Epithelial cell of esophagus (primary cell): ENCODE data around the gene ARID1B.

ENCODE experiments used
- DNase-seq: peaks from one replicate; pipeline ENCODE4 v3.0.0; 2010; ENCODE audit warnings: low read depth
- H3K4me3 ChIP-seq: 2 replicates; pipeline ENCODE4 v1.5.1; 2011; ENCODE audit warnings: mild to moderate bottlenecking, low read length, control low read depth
- TF ChIP-seq, protein P1 (sequence below): IDR thresholded peaks from 2 replicates; pipeline ENCODE4 v1.5.1; 2011; ENCODE audit warnings: low read depth, mild to moderate bottlenecking, low read length, control low read depth, inconsistent platforms; ENCODE audit not compliant: insufficient read depth; ENCODE audit errors: missing control alignments

The ARID1B gene

DNA sequence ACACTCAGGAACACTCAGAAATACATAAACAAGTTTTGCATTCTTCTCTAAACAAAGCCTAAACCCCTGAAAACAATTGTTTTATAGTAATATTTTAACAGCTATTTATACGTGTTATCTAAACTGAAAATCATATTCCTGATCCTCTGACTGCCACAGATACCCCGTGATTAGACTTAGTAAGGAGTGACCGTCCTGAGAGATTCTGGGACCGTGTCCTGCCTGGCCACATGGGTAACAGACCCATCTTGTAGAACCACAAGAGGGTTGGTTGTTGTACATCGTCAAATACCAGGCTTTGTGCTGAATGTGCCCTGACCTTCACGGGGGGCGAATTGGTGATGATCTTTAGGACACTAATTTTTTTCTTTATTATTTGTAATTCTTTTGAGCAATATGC lies 331.7 kb downstream of the ARID1B start:
- TF ChIP-seq, protein P1, sequence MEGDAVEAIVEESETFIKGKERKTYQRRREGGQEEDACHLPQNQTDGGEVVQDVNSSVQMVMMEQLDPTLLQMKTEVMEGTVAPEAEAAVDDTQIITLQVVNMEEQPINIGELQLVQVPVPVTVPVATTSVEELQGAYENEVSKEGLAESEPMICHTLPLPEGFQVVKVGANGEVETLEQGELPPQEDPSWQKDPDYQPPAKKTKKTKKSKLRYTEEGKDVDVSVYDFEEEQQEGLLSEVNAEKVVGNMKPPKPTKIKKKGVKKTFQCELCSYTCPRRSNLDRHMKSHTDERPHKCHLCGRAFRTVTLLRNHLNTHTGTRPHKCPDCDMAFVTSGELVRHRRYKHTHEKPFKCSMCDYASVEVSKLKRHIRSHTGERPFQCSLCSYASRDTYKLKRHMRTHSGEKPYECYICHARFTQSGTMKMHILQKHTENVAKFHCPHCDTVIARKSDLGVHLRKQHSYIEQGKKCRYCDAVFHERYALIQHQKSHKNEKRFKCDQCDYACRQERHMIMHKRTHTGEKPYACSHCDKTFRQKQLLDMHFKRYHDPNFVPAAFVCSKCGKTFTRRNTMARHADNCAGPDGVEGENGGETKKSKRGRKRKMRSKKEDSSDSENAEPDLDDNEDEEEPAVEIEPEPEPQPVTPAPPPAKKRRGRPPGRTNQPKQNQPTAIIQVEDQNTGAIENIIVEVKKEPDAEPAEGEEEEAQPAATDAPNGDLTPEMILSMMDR: no peak
- H3K4me3 ChIP-seq: no peak overlapping the region
- DNase-seq: no peak

DNA sequence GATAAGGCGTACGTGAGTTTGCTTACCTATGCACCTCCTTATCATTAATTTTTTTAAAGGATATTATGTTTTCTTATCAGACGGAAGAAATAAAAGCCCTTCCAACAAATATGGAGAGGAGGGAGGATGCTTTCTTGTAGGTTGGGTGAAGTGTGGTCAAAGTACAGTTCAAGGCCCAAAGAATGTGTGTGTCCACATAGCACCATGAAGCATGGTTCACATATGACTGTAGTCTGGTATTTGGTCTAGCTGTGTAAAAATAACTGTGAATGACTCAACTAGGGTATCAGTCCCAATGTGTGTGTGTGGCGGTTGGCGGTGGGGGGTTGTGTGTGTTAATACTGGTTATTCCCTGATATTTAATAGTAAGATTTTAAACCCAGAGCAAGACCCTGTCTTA lies 333.4 kb downstream of the ARID1B start:
- no peak for DNase-seq
- TF ChIP-seq, protein P1: no peak

DNA sequence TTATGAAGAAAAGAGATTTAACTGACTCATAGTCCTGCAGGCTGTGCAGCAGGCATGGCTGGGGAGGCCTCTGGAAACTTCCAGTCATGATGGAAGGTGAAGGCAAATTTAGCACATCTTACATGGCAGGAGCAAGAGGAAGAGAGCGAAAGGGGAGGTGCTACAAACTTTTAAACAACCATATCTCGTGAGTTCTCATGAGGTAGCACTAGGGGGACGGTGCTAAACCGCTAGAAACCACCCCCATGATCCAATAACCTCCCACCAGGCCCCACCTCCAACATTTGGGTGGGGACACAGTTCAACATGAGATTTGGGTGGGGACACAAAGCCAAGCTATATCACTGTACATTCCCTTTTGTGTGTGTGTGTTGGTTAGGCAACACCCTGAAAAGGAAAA lies 336.2 kb downstream of the ARID1B start:
- no peak for DNase-seq
- TF ChIP-seq, protein P1: no peak
- no peak overlapping the region for H3K4me3 ChIP-seq

More for the DNA sequence above, 333.4 kb downstream of the ARID1B start:
- H3K4me3 ChIP-seq: no peak overlapping the region

DNA sequence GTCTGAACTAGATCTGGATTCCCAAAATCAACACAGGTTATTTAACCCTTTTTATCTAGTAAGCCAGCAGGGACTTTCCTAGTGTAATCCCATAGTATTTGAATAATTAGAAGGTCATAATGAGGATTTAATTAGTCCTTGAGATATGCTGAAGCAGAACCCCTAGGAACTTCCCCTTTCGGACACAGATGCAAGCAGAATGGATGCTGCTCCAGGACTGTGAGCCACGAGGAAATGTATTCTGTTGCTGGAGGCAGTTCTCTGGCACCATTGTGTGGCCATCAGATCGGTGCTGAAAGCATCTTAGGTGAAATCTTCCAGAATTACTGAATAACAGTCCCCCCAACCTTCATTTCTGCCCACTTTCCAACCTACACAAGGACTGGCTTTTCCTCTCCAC lies 339.2 kb downstream of the ARID1B start:
- TF ChIP-seq, protein P1: no peak
- no peak for DNase-seq
- no peak overlapping the region for H3K4me3 ChIP-seq

DNA sequence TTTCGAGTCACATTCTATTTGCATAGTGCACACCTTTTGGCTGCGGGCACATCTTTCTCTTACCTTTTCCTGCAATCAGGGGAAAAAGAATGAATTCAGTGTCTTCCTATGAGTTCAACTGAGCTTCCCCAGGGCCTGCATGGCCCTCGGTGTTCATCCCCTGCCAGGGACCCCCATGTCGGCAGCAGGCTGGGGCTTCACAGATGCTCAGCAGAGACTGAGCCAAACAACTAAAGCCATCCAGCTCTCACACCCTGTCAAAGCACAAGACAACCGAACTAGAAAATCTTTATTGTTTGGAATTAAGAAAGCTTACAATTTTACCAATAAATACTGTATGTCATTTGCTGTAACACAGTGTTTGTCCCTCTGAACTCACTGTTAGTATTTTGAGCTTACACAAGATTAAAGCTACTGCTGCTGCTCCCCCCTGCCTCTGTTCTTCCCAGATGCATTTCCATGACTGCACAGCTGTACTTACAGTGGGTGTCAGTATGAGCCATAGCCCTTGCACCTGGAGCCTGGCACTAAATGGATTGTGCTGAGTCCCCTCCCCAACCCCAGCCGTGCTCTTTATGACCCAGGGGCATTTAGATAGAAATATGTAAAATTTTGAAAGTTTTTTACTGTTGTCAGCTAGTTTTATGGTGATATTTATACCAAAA lies 340.4 kb downstream of the ARID1B start:
- H3K4me3 ChIP-seq: no peak overlapping the region
- DNase-seq: no peak
- TF ChIP-seq, protein P1: no peak

DNA sequence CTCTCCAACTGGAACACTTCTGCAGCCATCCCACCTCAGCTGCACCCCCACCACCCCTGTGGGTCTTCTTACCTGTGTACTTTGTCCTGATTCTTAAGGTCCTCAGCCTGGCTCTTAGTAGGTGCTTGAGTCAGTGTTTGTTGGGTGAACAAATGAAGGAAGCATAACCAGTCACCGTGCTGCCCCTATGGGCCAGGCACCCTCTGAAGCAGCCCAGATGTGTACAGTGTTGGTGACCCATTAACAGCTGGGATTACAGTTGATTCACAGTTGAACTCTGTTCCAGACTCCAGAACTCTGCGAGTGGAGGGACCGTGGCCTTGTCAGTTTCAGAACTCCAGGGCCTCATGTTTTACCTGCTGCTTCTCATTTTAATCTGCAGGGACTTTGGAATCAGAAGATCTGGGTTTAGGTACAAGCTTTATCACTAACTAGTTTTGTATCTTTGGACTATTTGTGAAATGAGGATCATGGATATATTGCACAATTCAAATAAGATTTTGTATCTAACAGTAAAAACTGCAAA lies 342.4 kb downstream of the ARID1B start:
- DNase-seq: no peak
- TF ChIP-seq, protein P1: no peak
- H3K4me3 ChIP-seq: no peak overlapping the region
